Measurements from ENCODE around the gene N4BP3. TPM values are rescaled to one million over a fixed set of nuclear protein-coding genes. Genes with fewer than 3 reads are reported as not detected.

Gene N4BP3
- total and polyA plus RNA-seq, 4 donors: 0.03 to 2.0 (median 0.16) TPM

DNA sequence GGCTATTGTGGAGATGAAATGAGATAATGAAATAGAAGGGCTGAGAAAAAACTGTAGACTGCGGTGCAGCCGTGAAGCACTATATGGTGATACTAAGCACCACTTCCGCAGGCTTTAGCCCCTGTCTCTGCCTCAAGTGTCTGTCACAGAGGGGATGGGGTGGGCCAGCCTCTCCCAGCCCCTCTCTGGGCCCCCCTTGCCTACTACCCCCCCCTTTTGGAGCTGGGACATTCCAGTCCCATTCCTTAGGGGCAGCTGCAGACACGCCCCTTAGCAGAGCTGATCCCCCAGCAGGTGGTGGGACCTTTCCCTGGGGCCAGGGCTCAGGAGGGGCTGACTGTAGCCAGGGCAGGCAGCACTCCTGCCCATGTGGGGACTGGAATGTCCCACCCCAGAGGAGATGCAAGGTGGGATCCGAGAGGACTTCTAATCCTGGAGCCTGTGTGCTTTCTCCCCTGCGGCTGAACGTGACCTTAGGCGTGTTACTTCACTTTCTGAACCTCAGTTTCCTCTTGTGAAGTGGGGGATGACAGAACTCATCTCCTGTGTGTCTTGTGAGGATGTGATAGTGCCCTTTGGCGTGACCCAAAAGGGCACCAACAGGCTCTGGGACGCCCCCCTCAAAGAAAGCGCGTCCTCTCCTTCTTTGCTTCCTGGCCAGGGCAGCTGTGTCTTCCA, 1.9 kb downstream of the N4BP3 start:
- ATAC-seq (ENCODE audit: low FRiP score) (no peak), DNase-seq (no peak)
- Histone ChIP-seq H3K4me1 (ENCODE audit: control insufficient read depth in 1 of 2, insufficient read depth in 2 of 2, low read length in 2 of 2) (no peaks in the 10 kb centered on the region), H3K9me3 (ENCODE audit: control insufficient read depth, low read length) (no peaks in the 10 kb centered on the region), H3K27ac (ENCODE audit: low read depth in 1 of 2, low read length in 2 of 2) (no peak overlapping the region), H3K4me3 (ENCODE audit: low read length in 2 of 2) (no peak overlapping the region), H3K36me3 (ENCODE audit: control insufficient read depth in 1 of 2, insufficient read depth in 2 of 2, low read length in 1 of 2) (no peaks in the 10 kb centered on the region), H3K27me3 (ENCODE audit: control insufficient read depth in 1 of 2, insufficient read depth in 2 of 2, low read length in 1 of 2) (no peaks in the 10 kb centered on the region)
- WGBS, 2 donors: 25 to 32% methylated on average over 12 of the region's 12 CpGs
- intact Hi-C loops (cut with DNase I): no loop called here

DNA sequence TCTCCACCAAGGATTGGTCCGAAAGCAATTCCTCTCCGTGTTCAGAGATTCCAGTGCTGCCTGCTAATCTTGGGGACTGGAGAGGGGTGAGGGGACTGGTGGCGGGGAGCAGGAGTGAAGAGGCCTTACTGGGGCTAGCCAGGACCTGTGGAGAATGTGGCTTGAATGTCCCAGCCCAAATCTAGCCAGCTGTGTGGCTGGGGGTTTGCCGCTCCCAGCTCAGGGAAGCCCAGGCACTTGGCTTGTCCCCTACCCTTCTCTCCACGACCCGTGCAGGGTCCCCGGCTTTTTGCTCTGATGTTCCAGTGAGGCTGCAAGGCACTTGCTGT, 2.4 kb downstream of the N4BP3 start:
- Histone ChIP-seq H3K9me3 (ENCODE audit: control insufficient read depth, low read length) (no peaks in the 10 kb centered on the region), H3K36me3 (ENCODE audit: control insufficient read depth in 1 of 2, insufficient read depth in 2 of 2, low read length in 1 of 2) (no peaks in the 10 kb centered on the region), H3K4me1 (ENCODE audit: control insufficient read depth in 1 of 2, insufficient read depth in 2 of 2, low read length in 2 of 2) (no peaks in the 10 kb centered on the region), H3K27me3 (ENCODE audit: control insufficient read depth in 1 of 2, insufficient read depth in 2 of 2, low read length in 1 of 2) (no peaks in the 10 kb centered on the region), H3K27ac (ENCODE audit: low read depth in 1 of 2, low read length in 2 of 2) (no peak overlapping the region), H3K4me3 (ENCODE audit: low read length in 2 of 2) (no peak overlapping the region)
- no peak for ATAC-seq (ENCODE audit: low FRiP score)
- WGBS, 2 donors: 10 to 13% methylated on average over 7 of the region's 7 CpGs
- intact Hi-C loops (cut with DNase I): no loop called here
- no peak for DNase-seq

DNA sequence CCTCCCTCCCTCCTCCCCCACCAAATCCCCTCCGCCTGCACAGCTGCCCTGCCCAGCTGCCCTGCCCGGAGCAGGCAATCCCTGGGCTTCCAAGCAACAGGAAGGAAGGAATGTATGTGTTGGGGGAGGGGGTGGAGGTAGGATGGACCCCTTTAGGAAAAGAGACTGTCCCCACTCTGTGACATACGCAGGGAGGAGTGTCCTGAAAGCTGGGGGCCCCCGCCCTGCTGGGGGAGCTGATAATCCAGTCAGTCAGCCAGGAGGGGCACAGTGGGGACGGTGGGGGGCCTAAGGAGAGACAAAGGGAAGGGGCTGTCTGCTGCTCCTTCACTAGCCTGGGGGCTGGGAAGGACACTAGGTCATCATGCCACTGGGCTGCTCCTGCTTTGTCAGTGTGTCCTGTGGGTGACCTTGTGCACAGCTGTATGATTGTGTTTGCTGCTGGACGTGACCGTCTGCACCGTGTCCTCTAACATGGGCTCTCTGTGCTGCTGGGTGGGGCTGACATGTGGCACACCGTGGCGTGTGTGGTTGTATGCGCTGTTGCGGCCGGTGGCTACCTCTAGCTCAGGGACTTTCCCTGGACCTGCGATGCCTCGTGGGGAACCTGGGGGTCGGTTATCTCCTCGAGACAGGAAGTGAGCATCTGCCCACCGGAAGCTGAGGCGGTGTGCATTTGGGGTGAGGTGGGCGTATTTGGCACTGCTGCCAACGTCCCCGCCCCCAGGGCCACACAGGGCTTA, 3.0 kb downstream of the N4BP3 start:
- DNase-seq (peak in 1 of 2 donors; percentile 23), ATAC-seq (ENCODE audit: low FRiP score) (no peak)
- WGBS, 2 donors: 26 to 37% methylated on average over 21 to 22 of the region's 22 CpGs
- Histone ChIP-seq H3K36me3 (ENCODE audit: control insufficient read depth in 1 of 2, insufficient read depth in 2 of 2, low read length in 1 of 2) (no peaks in the 10 kb centered on the region), H3K4me3 (ENCODE audit: low read length in 2 of 2) (no peak overlapping the region), H3K27ac (ENCODE audit: low read depth in 1 of 2, low read length in 2 of 2) (no peak overlapping the region), H3K4me1 (ENCODE audit: control insufficient read depth in 1 of 2, insufficient read depth in 2 of 2, low read length in 2 of 2) (no peaks in the 10 kb centered on the region), H3K27me3 (ENCODE audit: control insufficient read depth in 1 of 2, insufficient read depth in 2 of 2, low read length in 1 of 2) (no peaks in the 10 kb centered on the region), H3K9me3 (ENCODE audit: control insufficient read depth, low read length) (no peaks in the 10 kb centered on the region)
- intact Hi-C loops (cut with DNase I): no loop called here

DNA sequence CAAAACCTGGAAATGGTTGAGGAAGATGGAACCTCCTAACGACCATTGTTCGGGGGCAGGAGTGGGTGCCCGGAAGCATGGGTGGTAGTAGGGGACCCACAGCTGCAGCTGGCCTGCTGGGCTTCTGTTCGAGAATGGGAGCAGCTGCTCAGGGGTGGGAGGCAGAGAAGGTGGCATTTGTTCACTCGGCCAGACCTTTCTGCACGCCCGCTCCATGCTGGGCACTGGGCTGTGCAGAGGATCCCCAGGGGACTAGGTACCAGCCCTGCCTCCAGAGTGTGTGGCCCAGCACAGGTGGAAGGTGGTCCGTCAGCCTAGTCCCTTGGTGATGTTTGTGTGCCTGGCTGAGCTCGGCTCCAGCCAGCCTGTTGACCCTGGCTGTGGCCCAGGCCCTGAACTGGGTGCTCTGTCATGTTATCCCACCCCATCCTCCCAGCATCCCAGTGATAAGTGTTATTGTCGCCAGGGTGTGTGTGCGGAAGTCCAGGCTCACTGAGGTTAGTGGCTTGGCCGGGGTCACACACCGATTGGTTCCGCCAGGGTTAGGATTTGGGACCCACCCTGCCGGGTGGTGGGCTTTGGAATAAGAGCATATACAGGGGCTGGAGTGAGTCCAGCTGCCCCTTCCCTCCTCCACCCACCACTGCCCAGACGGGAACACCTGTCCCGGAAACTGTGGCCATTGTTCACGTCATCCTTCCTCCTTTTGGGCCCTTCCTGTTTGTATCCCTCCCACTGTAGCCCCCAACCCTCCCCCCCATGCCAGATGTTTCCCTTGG, 4.8 kb downstream of the N4BP3 start:
- no peaks in the 10 kb centered on the region for H3K36me3 ChIP-seq (ENCODE audit: control insufficient read depth in 1 of 2, insufficient read depth in 2 of 2, low read length in 1 of 2)

DNA sequence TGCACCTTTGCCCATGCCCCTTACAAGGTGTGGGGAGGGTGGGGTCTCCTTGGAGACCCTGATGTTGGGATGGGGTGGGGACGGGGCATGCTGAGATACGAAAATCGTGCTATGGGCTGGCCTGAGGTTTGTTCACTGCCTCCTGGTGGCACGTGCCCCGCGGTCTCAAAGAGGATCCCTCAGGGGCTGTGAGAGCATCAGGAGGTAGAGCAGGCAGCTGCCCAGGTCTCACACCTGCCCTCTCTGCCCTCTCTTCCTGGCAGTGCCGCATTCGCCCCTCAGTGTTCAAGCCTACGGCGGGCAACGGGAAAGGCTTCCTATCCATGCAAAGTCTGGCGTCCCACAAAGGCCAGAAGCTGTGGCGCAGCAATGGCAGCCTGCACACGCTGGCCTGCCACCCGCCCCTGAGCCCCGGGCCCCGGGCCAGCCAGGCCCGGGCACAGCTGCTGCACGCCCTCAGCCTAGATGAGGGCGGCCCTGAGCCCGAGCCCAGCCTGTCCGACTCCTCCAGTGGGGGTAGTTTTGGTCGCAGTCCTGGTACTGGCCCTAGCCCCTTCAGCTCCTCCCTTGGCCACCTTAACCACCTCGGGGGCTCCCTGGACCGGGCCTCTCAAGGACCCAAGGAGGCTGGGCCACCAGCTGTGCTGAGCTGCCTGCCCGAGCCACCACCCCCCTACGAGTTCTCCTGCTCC, 6.7 kb downstream of the N4BP3 start:
- no peak overlapping the region for H3K27ac ChIP-seq (ENCODE audit: low read depth in 1 of 2, low read length in 2 of 2)
- intact Hi-C loops (cut with DNase I): no loop called here
- DNase-seq (peak in 1 of 2 donors; percentile 66), ATAC-seq (ENCODE audit: low FRiP score) (no peak)
- no peaks in the 10 kb centered on the region for H3K27me3 ChIP-seq (ENCODE audit: control insufficient read depth in 1 of 2, insufficient read depth in 2 of 2, low read length in 1 of 2)
- no peaks in the 10 kb centered on the region for H3K9me3 ChIP-seq (ENCODE audit: control insufficient read depth, low read length)
- no peaks in the 10 kb centered on the region for H3K36me3 ChIP-seq (ENCODE audit: control insufficient read depth in 1 of 2, insufficient read depth in 2 of 2, low read length in 1 of 2)
- WGBS, 2 donors: 88 to 89% methylated on average over 27 of the region's 27 CpGs
- no peak overlapping the region for H3K4me3 ChIP-seq (ENCODE audit: low read length in 2 of 2)
- no peaks in the 10 kb centered on the region for H3K4me1 ChIP-seq (ENCODE audit: control insufficient read depth in 1 of 2, insufficient read depth in 2 of 2, low read length in 2 of 2)

More for the DNA sequence above, 4.8 kb downstream of the N4BP3 start:
- Histone ChIP-seq H3K27me3 (ENCODE audit: control insufficient read depth in 1 of 2, insufficient read depth in 2 of 2, low read length in 1 of 2) (no peaks in the 10 kb centered on the region), H3K4me3 (ENCODE audit: low read length in 2 of 2) (no peak overlapping the region), H3K27ac (ENCODE audit: low read depth in 1 of 2, low read length in 2 of 2) (no peak overlapping the region), H3K9me3 (ENCODE audit: control insufficient read depth, low read length) (no peaks in the 10 kb centered on the region), H3K4me1 (ENCODE audit: control insufficient read depth in 1 of 2, insufficient read depth in 2 of 2, low read length in 2 of 2) (no peaks in the 10 kb centered on the region)
- 78% methylated on average over 18 of the region's 18 CpGs for WGBS, 2 donors
- intact Hi-C loops (cut with DNase I): no loop called here
- DNase-seq: peak in 1 of 2 donors; percentile 57
- no peak for ATAC-seq (ENCODE audit: low FRiP score)

DNA sequence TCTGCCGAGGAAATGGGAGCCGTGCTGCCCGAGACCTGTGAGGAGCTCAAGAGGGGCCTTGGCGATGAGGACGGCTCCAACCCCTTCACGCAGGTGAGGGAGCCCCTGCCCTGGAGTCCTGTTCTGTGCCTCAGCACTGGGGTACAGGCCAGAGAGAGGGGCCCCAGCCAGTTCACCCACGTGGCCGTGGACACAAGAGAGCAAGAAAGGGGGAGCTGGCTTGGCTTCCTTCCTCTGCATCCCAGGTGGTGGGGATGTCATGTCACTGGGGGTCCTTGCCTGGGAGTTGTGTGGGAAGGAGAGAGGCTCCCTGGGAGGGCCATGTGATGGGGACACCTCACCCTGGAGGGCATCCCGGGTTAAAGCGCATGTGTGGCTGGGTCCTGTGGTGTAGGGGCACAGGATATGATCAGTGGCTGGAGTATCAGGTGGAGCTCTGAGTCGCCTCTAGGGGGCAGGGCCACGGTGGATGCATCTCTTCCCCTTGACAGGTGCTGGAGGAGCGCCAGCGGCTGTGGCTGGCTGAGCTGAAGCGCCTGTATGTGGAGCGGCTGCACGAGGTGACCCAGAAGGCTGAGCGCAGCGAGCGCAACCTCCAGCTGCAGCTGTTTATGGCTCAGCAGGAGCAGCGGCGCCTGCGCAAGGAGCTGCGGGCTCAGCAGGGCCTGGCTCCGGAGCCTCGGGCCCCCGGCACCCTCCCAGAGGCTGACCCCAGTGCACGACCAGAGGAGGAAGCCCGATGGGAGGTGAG, 7.5 kb downstream of the N4BP3 start:
- Histone ChIP-seq H3K4me3 (ENCODE audit: low read length in 2 of 2) (no peak overlapping the region), H3K27me3 (ENCODE audit: control insufficient read depth in 1 of 2, insufficient read depth in 2 of 2, low read length in 1 of 2) (no peaks in the 10 kb centered on the region), H3K36me3 (ENCODE audit: control insufficient read depth in 1 of 2, insufficient read depth in 2 of 2, low read length in 1 of 2) (no peaks in the 10 kb centered on the region), H3K27ac (ENCODE audit: low read depth in 1 of 2, low read length in 2 of 2) (no peak overlapping the region), H3K9me3 (ENCODE audit: control insufficient read depth, low read length) (no peaks in the 10 kb centered on the region), H3K4me1 (ENCODE audit: control insufficient read depth in 1 of 2, insufficient read depth in 2 of 2, low read length in 2 of 2) (no peaks in the 10 kb centered on the region)
- intact Hi-C loops (cut with DNase I): no loop called here
- ATAC-seq (ENCODE audit: low FRiP score) (no peak), DNase-seq (peak in 1 of 2 donors; percentile 70)
- WGBS, 2 donors: 60% methylated on average over 29 of the region's 29 CpGs

DNA sequence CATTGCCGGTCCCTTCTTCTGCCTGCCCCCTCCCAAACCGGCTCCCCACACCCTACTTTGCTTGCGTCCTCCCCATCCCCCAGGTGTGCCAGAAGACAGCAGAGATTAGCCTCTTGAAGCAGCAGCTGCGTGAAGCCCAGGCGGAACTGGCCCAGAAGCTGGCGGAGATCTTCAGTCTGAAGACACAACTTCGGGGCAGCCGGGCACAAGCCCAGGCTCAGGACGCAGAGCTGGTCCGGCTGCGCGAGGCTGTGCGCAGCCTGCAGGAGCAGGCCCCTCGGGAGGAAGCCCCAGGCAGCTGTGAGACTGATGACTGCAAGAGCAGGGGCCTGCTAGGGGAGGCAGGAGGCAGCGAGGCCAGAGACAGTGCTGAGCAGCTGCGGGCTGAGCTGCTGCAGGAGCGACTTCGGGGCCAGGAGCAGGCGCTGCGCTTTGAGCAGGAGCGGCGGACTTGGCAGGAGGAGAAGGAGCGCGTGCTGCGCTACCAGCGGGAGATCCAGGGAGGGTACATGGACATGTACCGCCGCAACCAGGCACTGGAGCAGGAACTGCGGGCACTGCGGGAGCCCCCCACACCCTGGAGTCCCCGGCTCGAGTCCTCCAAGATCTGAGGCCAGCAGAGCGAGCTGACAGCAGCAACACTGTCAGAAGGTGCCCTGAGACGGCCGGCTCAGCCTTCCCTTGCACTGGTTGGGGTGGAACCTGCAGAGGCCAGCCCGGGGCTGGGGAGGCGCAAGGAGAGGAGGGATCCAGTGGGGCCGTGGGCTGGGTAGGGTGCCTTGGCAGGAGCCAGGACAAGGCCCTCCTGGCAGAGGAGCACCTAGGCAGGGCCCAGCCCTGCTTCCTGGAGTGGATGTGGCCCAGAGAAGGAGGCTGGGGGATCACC, 8.3 kb downstream of the N4BP3 start:
- no peak for DNase-seq
- Histone ChIP-seq H3K4me3 (ENCODE audit: low read length in 2 of 2) (no peak overlapping the region), H3K27ac (ENCODE audit: low read depth in 1 of 2, low read length in 2 of 2) (no peak overlapping the region)

More for the DNA sequence above, 8.3 kb downstream of the N4BP3 start:
- Histone ChIP-seq H3K4me1 (ENCODE audit: control insufficient read depth in 1 of 2, insufficient read depth in 2 of 2, low read length in 2 of 2) (no peaks in the 10 kb centered on the region), H3K27me3 (ENCODE audit: control insufficient read depth in 1 of 2, insufficient read depth in 2 of 2, low read length in 1 of 2) (no peaks in the 10 kb centered on the region), H3K9me3 (ENCODE audit: control insufficient read depth, low read length) (no peaks in the 10 kb centered on the region), H3K36me3 (ENCODE audit: control insufficient read depth in 1 of 2, insufficient read depth in 2 of 2, low read length in 1 of 2) (no peaks in the 10 kb centered on the region)
- WGBS, 2 donors: 69 to 79% methylated on average over 37 to 38 of the region's 38 CpGs
- ATAC-seq (ENCODE audit: low FRiP score): no peak
- intact Hi-C loops (cut with DNase I): no loop called here

Data from aorta (tissue), 5 donors.